HuH-7.5 (cell line): ENCODE results near the gene CEP112.

Experiments
- DNase-seq: peaks from one replicate; pipeline ENCODE4 v3.0.0; 2011; ENCODE audit warnings: low spot score

CEP112 gene

GRCh38 chr17:66211047-66211810 lies 19.3 kb upstream of the CEP112 start:
- no peak for DNase-seq

GRCh38 chr17:66210208-66210574 lies 18.3 kb upstream of the CEP112 start:
- no peak for DNase-seq

GRCh38 chr17:66207936-66208335 lies 16.0 kb upstream of the CEP112 start:
- DNase-seq, result no peak

- DNase-seq, result no peak
Observed at GRCh38 chr17:66203274-66204015, 11.5 kb upstream of the CEP112 start.

- peak; percentile 42 for DNase-seq
Observed at GRCh38 chr17:66200685-66201092, 8.8 kb upstream of the CEP112 start.

- DNase-seq, result no peak
Observed at GRCh38 chr17:66198242-66198641, 6.3 kb upstream of the CEP112 start.

GRCh38 chr17:66192378-66192687 lies 400 bp upstream of the CEP112 start:
- DNase-seq, result no peak

- no peak for DNase-seq
Observed at GRCh38 chr17:66190738-66191592, 968 bp downstream of the CEP112 start.

GRCh38 chr17:66187718-66188117 lies 4.2 kb downstream of the CEP112 start:
- DNase-seq, result no peak

- no peak for DNase-seq
Observed at GRCh38 chr17:66185862-66186261, 6.1 kb downstream of the CEP112 start.

- no peak for DNase-seq
Observed at GRCh38 chr17:66184392-66184791, 7.5 kb downstream of the CEP112 start.

GRCh38 chr17:66183529-66183928 lies 8.4 kb downstream of the CEP112 start:
- DNase-seq, result no peak

GRCh38 chr17:66178642-66179041 lies 13.3 kb downstream of the CEP112 start:
- DNase-seq, result no peak

GRCh38 chr17:66177048-66177447 lies 14.9 kb downstream of the CEP112 start:
- DNase-seq, result no peak

GRCh38 chr17:66175892-66176291 lies 16.0 kb downstream of the CEP112 start:
- no peak for DNase-seq

GRCh38 chr17:66172691-66173223 lies 19.2 kb downstream of the CEP112 start:
- no peak for DNase-seq

GRCh38 chr17:66172144-66172543 lies 19.8 kb downstream of the CEP112 start:
- DNase-seq, result no peak

- no peak for DNase-seq
Observed at GRCh38 chr17:66171692-66172091, 20.2 kb downstream of the CEP112 start.

- DNase-seq, result no peak
Observed at GRCh38 chr17:66171172-66171571, 20.8 kb downstream of the CEP112 start.

GRCh38 chr17:66169839-66170238 lies 22.1 kb downstream of the CEP112 start:
- DNase-seq, result no peak

- no peak for DNase-seq
Observed at GRCh38 chr17:66167189-66167815, 24.6 kb downstream of the CEP112 start.

- DNase-seq, result peak; percentile 56
Observed at GRCh38 chr17:66165537-66166123, 26.3 kb downstream of the CEP112 start.
